H1 (cell line): Measurements from ENCODE around the gene LCE2C. TPM values are rescaled to one million over a fixed set of nuclear protein-coding genes. Genes with fewer than 3 reads are reported as not detected.

Experiments
- CTCF ChIA-PET: fragments of 300-600 bp; sonication (Branson Sonifier 250); formaldehyde crosslinking; loops from one replicate; lab custom pipeline; 2021; ENCODE audit not compliant: partially characterized antibody; lab: Charles Lee
- POLR2A ChIA-PET: fragments of 300-600 bp; sonication (Branson Sonifier 250); formaldehyde crosslinking; loops from one replicate; lab custom pipeline; 2021; ENCODE audit warnings: inconsistent platforms; ENCODE audit not compliant: partially characterized antibody; lab: Charles Lee
- DNase-seq, 2 experiments: peaks; one replicate each; pipeline versions ENCODE4 v3.0.0 to v3.0.0-alpha.2; 2010 to 2022; ENCODE audit warnings: low spot score in 2 of 2, low read depth in 1 of 2, mixed read lengths in 1 of 2
- FAIRE-seq: peaks from 2 replicates; lab custom pipeline; 2011; peaks lifted over from hg19 to GRCh38; lab: Jason Lieb, UNC
- H2AFZ ChIP-seq: 2 replicates; pipeline ENCODE4 v1.8.1; 2012; ENCODE audit warnings: low read length, inconsistent platforms
- H2AK5ac ChIP-seq: 2 replicates; pipeline ENCODE4 v1.6.1; 2013; ENCODE audit warnings: low read depth, low read length
- H2BK120ac ChIP-seq: replicated peaks from 2 replicates; pipeline ENCODE3; 2013; ENCODE audit warnings: low read depth, low read length, inconsistent platforms
- H2BK12ac ChIP-seq: 2 replicates; pipeline ENCODE4 v1.6.1; 2013; ENCODE audit warnings: low read depth, low read length
- H2BK15ac ChIP-seq: 2 replicates; pipeline ENCODE4 v1.6.1; 2013; ENCODE audit warnings: low read length
- H2BK20ac ChIP-seq: 2 replicates; pipeline ENCODE4 v1.6.1; 2013; ENCODE audit warnings: low read length
- H2BK5ac ChIP-seq: 2 replicates; pipeline ENCODE4 v1.6.1; 2013; ENCODE audit warnings: low read depth, low read length
- H3K14ac ChIP-seq: 2 replicates; pipeline ENCODE4 v1.6.1; 2013; ENCODE audit warnings: inconsistent platforms; ENCODE audit not compliant: insufficient read length
- H3K18ac ChIP-seq: 2 replicates; pipeline ENCODE4 v1.6.1; 2013; ENCODE audit warnings: low read length; ENCODE audit errors: extremely low read depth
- H3K23ac ChIP-seq: 2 replicates; pipeline ENCODE4 v1.6.1; 2013; ENCODE audit warnings: inconsistent platforms; ENCODE audit not compliant: insufficient read length
- H3K23me2 ChIP-seq: 2 replicates; pipeline ENCODE4 v1.6.1; 2013; ENCODE audit warnings: low read depth, low read length
- H3K27ac ChIP-seq: 2 replicates; pipeline ENCODE4 v1.6.1; 2011; ENCODE audit warnings: low read depth, low read length, inconsistent platforms
- H3K27me3 ChIP-seq, 4 experiments: replicated peaks in 1 of 4; 1 replicate in 1 of 4; 2 replicates in 3 of 4; pipeline versions ENCODE4 v1.6.1 to v1.8.1; 2011 to 2013; ENCODE audit warnings: low read length in 3 of 4, mild to moderate bottlenecking in 3 of 4, inconsistent platforms in 2 of 4, mixed read lengths in 2 of 4, moderate library complexity in 1 of 4; ENCODE audit not compliant: control insufficient read depth in 3 of 4, insufficient read depth in 3 of 4; ENCODE audit errors: extremely low read depth in 1 of 4
- H3K36me3 ChIP-seq, 4 experiments: 2 replicates each; pipeline versions ENCODE4 v1.6.1 to v1.8.1; 2011 to 2013; ENCODE audit warnings: mild to moderate bottlenecking in 4 of 4, low read length in 3 of 4, moderate library complexity in 2 of 4, control low read depth in 1 of 4, inconsistent platforms in 1 of 4; ENCODE audit not compliant: insufficient read depth in 4 of 4, control insufficient read depth in 2 of 4
- H3K4ac ChIP-seq: replicated peaks from 2 replicates; pipeline ENCODE3; 2013; ENCODE audit warnings: low read length, low read depth, mixed read lengths, inconsistent platforms; ENCODE audit not compliant: insufficient read length
- H3K4me1 ChIP-seq, 4 experiments: replicated peaks in 1 of 4; 1 replicate in 1 of 4; 2 replicates in 3 of 4; pipeline versions ENCODE4 v1.6.1 to v1.8.1; 2011 to 2013; ENCODE audit warnings: low read length in 3 of 4, inconsistent platforms in 2 of 4, mixed read lengths in 1 of 4; ENCODE audit not compliant: insufficient read depth in 4 of 4, control insufficient read depth in 3 of 4
- H3K4me2 ChIP-seq, 2 experiments: 2 replicates each; pipeline versions ENCODE4 v1.6.1 to v1.8.1; 2011 to 2013; ENCODE audit warnings: low read depth in 2 of 2, low read length in 2 of 2, control low read depth in 1 of 2, inconsistent platforms in 1 of 2, mild to moderate bottlenecking in 1 of 2; ENCODE audit not compliant: insufficient read depth in 1 of 2
- H3K4me3 ChIP-seq, 4 experiments: fragments of 200-600, 300-600 bp in 1 of 4; sonication (generic), shearing (Covaris generic), sonication (Bioruptor Twin) in 1 of 4; 2 replicates each; pipeline versions ENCODE4 v1.5.1 to v1.8.1; 2011 to 2016; ENCODE audit warnings: low read length in 4 of 4, low read depth in 3 of 4, control low read depth in 2 of 4, inconsistent platforms in 2 of 4, mild to moderate bottlenecking in 2 of 4, mixed read lengths in 1 of 4, moderate library complexity in 1 of 4; ENCODE audit not compliant: insufficient read depth in 2 of 4; ENCODE audit errors: extremely low read depth in 1 of 4
- H3K56ac ChIP-seq: replicated peaks from 2 replicates; pipeline ENCODE3; 2013; ENCODE audit warnings: low read depth, mild to moderate bottlenecking, mixed read lengths, low read length, inconsistent platforms; ENCODE audit not compliant: insufficient read length
- H3K79me1 ChIP-seq: 2 replicates; pipeline ENCODE4 v1.6.1; 2013; ENCODE audit warnings: low read depth, low read length, control low read depth
- H3K79me2 ChIP-seq, 2 experiments: 2 replicates each; pipeline versions ENCODE4 v1.6.1 to v1.8.1; 2012 to 2013; ENCODE audit warnings: low read length in 2 of 2, mild to moderate bottlenecking in 2 of 2, inconsistent platforms in 1 of 2; ENCODE audit not compliant: insufficient read depth in 2 of 2, control insufficient read depth in 1 of 2
- H3K9ac ChIP-seq, 4 experiments: replicated peaks in 1 of 4; 1 replicate in 1 of 4; 2 replicates in 3 of 4; pipeline versions ENCODE4 v1.6.1 to v1.8.1; 2011 to 2013; ENCODE audit warnings: low read depth in 3 of 4, low read length in 3 of 4, control low read depth in 2 of 4, mild to moderate bottlenecking in 2 of 4, moderate library complexity in 2 of 4, inconsistent platforms in 1 of 4; ENCODE audit errors: extremely low read depth in 1 of 4
- H3K9me3 ChIP-seq, 2 experiments: 2 replicates each; pipeline versions ENCODE4 v1.6.1 to v1.8.1; 2012 to 2013; ENCODE audit warnings: mild to moderate bottlenecking in 2 of 2, moderate library complexity in 2 of 2, control low read depth in 1 of 2, inconsistent platforms in 1 of 2, low read depth in 1 of 2, low read length in 1 of 2, mixed read lengths in 1 of 2; ENCODE audit not compliant: insufficient read depth in 2 of 2
- H4K20me1 ChIP-seq, 2 experiments: replicated peaks in 1 of 2; 2 replicates each; pipeline versions ENCODE3 to v1.8.1; 2011 to 2013; ENCODE audit warnings: inconsistent platforms in 2 of 2, low read length in 2 of 2, mild to moderate bottlenecking in 1 of 2; ENCODE audit not compliant: insufficient read depth in 2 of 2, control insufficient read depth in 1 of 2
- H4K5ac ChIP-seq: 2 replicates; pipeline ENCODE4 v1.6.1; 2013; ENCODE audit warnings: low read length, low read depth, mixed read lengths, inconsistent platforms; ENCODE audit not compliant: insufficient read length
- H4K8ac ChIP-seq: 2 replicates; pipeline ENCODE4 v1.8.0; 2013; ENCODE audit warnings: mild to moderate bottlenecking, moderate library complexity, low read length, inconsistent platforms; ENCODE audit not compliant: insufficient read depth; ENCODE audit errors: extremely low read depth
- H4K91ac ChIP-seq: replicated peaks from 2 replicates; pipeline ENCODE3; 2013; ENCODE audit warnings: low read length, mixed read lengths, inconsistent platforms; ENCODE audit not compliant: insufficient read length
- CHD2 ChIP-seq: IDR thresholded peaks from 2 replicates; pipeline ENCODE4 v1.6.1; 2012; ENCODE audit warnings: low read length, improper control_type of control experiment
- CREB1 ChIP-seq: IDR thresholded peaks from 2 replicates; pipeline ENCODE4 v1.6.1; 2012; ENCODE audit warnings: inconsistent platforms
- CTBP2 ChIP-seq: IDR thresholded peaks from 2 replicates; pipeline ENCODE4 v1.7.0; 2011; ENCODE audit warnings: borderline replicate concordance, mild to moderate bottlenecking, moderate library complexity, mixed read lengths, low read length; ENCODE audit not compliant: insufficient read depth, insufficient read length
- HDAC2 ChIP-seq, 2 experiments: fragments of 300-600 bp in 1 of 2; sonication (generic) in 1 of 2; IDR thresholded peaks; 2 replicates each; pipeline ENCODE4 v1.6.1; 2011 to 2012; ENCODE audit warnings: low read depth in 2 of 2, low read length in 2 of 2, mild to moderate bottlenecking in 2 of 2, moderate library complexity in 2 of 2, borderline replicate concordance in 1 of 2, inconsistent platforms in 1 of 2
- RXRA ChIP-seq: IDR thresholded peaks from 2 replicates; pipeline ENCODE4 v1.6.1; 2011; ENCODE audit warnings: low read depth, mild to moderate bottlenecking, low read length, moderate library complexity; ENCODE audit not compliant: insufficient read depth
- WGBS, 2 experiments: shearing (Covaris generic) in 1 of 2; methylation state at CpG; one replicate each; pipeline versions ENCODE4 v1.1.6 to v1.1.7; 2013 to 2015; ENCODE audit warnings: low lambda C conversion rate in 2 of 2, mixed read lengths in 2 of 2, inconsistent platforms in 1 of 2, low coverage in 1 of 2, missing lambda C conversion rate in 1 of 2; ENCODE audit not compliant: insufficient replicate concordance in 2 of 2, insufficient coverage in 1 of 2, insufficient read length in 1 of 2; ENCODE audit errors: extremely low coverage in 1 of 2, missing lambda C conversion rate in 1 of 2; 5-methylcytosine and 5-hydroxymethylcytosine counted together
- polyA plus RNA-seq, 7 experiments: library from polyadenylated mRNA; depleted of rRNA in 3 of 7; stranded (reverse) in 5 of 7; unstranded in 2 of 7; fragments of >200 nt in 5 of 7; fragments of 200-250 nt in 2 of 7; gene quantifications; 1 replicate in 5 of 7; 2 replicates in 1 of 7; 4 replicates in 1 of 7; pipeline versions ENCODE4 v1.2.1 to v1.2.3, GENCODE V29; 2011 to 2013; ENCODE audit warnings: missing spikeins in 2 of 7, mixed read lengths in 2 of 7
- total RNA-seq: library from RNA; stranded (reverse); fragmentation: NEBNext Ultra II Directional; extraction: Animal tissue kit (Norgen Biotek cat#: 25700); gene quantifications from 2 replicates; pipeline ENCODE4 v1.2.1, GENCODE V29; 2021
- TF ChIP-seq, protein P1 (sequence below), 3 experiments: IDR thresholded peaks; 1 replicate in 2 of 3; 2 replicates in 1 of 3; pipeline versions ENCODE4 v1.5.1 to v1.6.1; 2011; ENCODE audit warnings: low read length in 3 of 3, mild to moderate bottlenecking in 3 of 3, inconsistent platforms in 2 of 3, low read depth in 1 of 3, moderate library complexity in 1 of 3; ENCODE audit not compliant: insufficient read depth in 1 of 3; ENCODE audit errors: control extremely low read depth in 1 of 3

LCE2C gene
- total and polyA plus RNA-seq, 2 of the 8 experiments (the other 6 are each of a cell fraction or from before 2014, with no cell fraction given): not detected

DNA sequence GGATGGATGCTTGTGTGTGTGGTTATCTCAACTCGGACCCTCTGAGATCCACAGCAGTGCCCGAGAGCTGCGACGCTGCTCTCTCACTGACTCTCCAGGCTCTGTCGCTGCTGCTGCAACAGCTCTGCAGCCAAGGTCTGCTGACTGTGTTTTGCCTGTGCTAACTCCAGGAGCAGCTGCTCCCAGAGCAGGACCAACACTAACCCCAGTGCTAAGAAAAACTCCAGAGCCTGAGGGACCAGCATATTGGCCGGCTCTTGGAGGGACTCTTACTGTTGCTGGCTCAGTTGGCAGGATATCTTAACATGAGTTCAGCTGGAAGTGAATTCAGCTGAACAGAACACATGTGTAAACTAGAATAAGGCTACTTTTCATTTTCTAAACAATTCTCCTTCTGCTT, 4.4 kb downstream of the LCE2C start:
- no peak overlapping the region for H3K56ac ChIP-seq
- H2BK20ac ChIP-seq: no peak overlapping the region
- H3K18ac ChIP-seq: no peak overlapping the region
- ChIA-PET POLR2A (no interaction called here), CTCF (no interaction called here)
- no peaks in the 10 kb centered on the region for H3K79me2 ChIP-seq
- DNase-seq (no peak), FAIRE-seq (no peak)
- H2AK5ac ChIP-seq: no peak overlapping the region
- H3K79me1 ChIP-seq: no peaks in the 10 kb centered on the region
- H4K5ac ChIP-seq: no peak overlapping the region
- no peak for TF ChIP-seq CTBP2
- no peak for TF ChIP-seq RXRA
- TF ChIP-seq, protein P1, sequence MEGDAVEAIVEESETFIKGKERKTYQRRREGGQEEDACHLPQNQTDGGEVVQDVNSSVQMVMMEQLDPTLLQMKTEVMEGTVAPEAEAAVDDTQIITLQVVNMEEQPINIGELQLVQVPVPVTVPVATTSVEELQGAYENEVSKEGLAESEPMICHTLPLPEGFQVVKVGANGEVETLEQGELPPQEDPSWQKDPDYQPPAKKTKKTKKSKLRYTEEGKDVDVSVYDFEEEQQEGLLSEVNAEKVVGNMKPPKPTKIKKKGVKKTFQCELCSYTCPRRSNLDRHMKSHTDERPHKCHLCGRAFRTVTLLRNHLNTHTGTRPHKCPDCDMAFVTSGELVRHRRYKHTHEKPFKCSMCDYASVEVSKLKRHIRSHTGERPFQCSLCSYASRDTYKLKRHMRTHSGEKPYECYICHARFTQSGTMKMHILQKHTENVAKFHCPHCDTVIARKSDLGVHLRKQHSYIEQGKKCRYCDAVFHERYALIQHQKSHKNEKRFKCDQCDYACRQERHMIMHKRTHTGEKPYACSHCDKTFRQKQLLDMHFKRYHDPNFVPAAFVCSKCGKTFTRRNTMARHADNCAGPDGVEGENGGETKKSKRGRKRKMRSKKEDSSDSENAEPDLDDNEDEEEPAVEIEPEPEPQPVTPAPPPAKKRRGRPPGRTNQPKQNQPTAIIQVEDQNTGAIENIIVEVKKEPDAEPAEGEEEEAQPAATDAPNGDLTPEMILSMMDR (IDR thresholded peaks at IDR 0.05; ENCODE audit: control extremely low read depth in 1 of 3, insufficient read depth in 1 of 3, low read depth in 1 of 3, low read length in 3 of 3): no peak
- TF ChIP-seq HDAC2 (IDR thresholded peaks at IDR 0.05; ENCODE audit: borderline replicate concordance in 1 of 2, low read depth in 2 of 2, low read length in 2 of 2): no peak
- TF ChIP-seq CHD2: no peak
- no peak for TF ChIP-seq CREB1
- H3K23ac ChIP-seq: no peak overlapping the region
- H2BK120ac ChIP-seq: no peak overlapping the region
- no peak overlapping the region for H3K4me2 ChIP-seq
- no peaks in the 10 kb centered on the region for H3K23me2 ChIP-seq
- H2AFZ ChIP-seq: no peak overlapping the region
- H3K4me1 ChIP-seq: no peaks in the 10 kb centered on the region
- H3K9ac ChIP-seq: no peak overlapping the region
- H3K36me3 ChIP-seq: no peaks in the 10 kb centered on the region
- no peak overlapping the region for H4K91ac ChIP-seq
- H3K27ac ChIP-seq: no peak overlapping the region
- H3K9me3 ChIP-seq: peaks cover 77% of the 10 kb centered on the region in 2 experiments
- no peak overlapping the region for H3K4me3 ChIP-seq
- no peak overlapping the region for H3K14ac ChIP-seq
- 90% methylated on average over 6 of the region's 6 CpGs; no CpG with 5 or more reads in 1 of the 2 experiments for WGBS, 2 experiments
- no peak overlapping the region for H4K8ac ChIP-seq
- no peak overlapping the region for H2BK12ac ChIP-seq
- no peak overlapping the region for H2BK5ac ChIP-seq
- no peaks in the 10 kb centered on the region for H4K20me1 ChIP-seq
- no peak overlapping the region for H3K4ac ChIP-seq
- H3K27me3 ChIP-seq: no peaks in the 10 kb centered on the region
- H2BK15ac ChIP-seq: no peak overlapping the region
